Melanocyte of skin (primary cell): Measurements from ENCODE around the gene CCR4. TPM values are rescaled to one million over a fixed set of nuclear protein-coding genes. Genes with fewer than 3 reads are reported as not detected.

Source experiments
- total RNA-seq, 2 donors: library from RNA; depleted of rRNA; stranded (reverse); fragments of >200 nt; gene quantifications; 2 replicates each; pipeline ENCODE4 v1.2.3, GENCODE V29; 2012

The CCR4 gene
- not detected for total RNA-seq

DNA sequence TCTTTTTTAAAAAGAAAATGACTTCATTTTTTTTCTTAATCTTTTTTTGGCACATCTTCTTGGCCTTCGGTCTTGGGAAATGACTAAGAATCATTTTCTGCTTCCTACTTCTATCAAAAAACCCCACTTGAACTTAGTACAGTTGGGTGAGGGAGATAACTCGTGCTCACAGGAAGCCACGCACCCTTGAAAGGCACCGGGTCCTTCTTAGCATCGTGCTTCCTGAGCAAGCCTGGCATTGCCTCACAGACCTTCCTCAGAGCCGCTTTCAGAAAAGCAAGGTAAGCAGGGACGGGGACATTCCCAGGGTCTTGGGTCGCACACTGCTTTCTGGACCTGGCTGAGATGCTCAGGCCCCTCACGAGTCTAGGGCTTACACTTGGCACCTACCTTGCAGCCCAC is at the start of gene CCR4:
TSS of gene CCR4 (plus strand) at position 235 of the 402 bp plus-strand sequence. CDS start 1,779 bp downstream, outside the sequence.

Other genes starting within 250 kb of the CCR4 start
- under 1 TPM; under 0.01 TPM for gene TRIM71, start 133.6 kb upstream of the CCR4 start, total RNA-seq
- 10 to 100 TPM; 54.0 to 61.6 TPM for gene GLB1, start 145.5 kb downstream of the CCR4 start, total RNA-seq
- 1 to 10 TPM; 5.5 to 9.7 TPM for gene TMPPE, start 145.5 kb downstream of the CCR4 start, total RNA-seq
- gene CRTAP, start 162.4 kb downstream of the CCR4 start, total RNA-seq: 100 to 1,000 TPM; 138 to 269 TPM